CD4-positive, alpha-beta T cell treated with Interleukin-15 for 1 hour (primary cell): Measurements from ENCODE around the gene ENTPD5.
A peak's percentile ranks its signal among the peaks of the same experiment; 100 is the strongest.
"Not testable (repeated sequence)": the region's sequence is repeated elsewhere in the genome, so short reads cannot be mapped to it uniquely, and the experiment has no call there.

Experiments
- DNase-seq: peaks from one replicate; pipeline ENCODE4 v3.0.0-alpha.2; 2020

Gene ENTPD5

DNA sequence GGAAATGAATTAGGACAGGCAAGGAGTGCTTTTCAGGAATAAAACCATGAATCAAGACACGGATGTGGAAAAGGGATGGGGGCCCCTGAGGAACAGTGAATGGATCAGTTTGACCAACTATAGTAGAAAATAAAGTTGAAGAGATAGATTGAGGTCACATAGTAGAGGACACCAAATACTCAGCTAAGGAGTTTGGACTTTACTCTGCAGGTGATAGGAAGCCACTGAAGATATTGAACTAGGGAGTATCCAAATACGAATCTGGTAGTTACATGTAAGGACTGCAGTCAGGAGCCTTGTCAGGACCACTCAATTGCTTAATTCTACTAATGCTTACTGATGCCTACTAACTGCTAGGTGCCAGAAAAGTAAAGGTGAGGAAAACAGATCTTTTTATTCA is 20.4 kb downstream of the ENTPD5 start:
- no peak for DNase-seq

DNA sequence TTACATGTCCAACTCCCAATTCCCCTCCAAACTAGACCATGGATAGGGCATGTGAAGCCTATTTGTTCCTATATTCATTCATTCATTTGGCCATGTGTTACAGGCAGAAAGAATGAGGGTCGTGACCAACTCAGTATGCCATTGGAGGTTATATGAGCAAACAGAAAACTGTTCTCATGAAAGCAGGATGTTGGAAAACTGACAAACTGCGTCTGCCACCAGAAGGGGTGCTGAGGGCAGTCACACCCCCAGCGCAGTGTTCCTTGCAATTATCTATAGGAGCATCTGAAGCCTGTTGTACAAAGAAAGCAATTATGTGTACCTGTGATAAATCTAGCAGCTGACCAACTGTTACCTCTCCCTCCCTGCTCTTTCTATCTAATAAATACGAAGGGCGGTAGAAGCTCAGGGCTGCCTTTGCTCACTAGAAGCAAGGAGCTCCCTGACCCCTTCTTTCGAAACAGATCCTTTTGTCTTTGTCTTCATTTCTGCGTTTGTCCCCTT is 21.1 kb downstream of the ENTPD5 start:
- no peak for DNase-seq

DNA sequence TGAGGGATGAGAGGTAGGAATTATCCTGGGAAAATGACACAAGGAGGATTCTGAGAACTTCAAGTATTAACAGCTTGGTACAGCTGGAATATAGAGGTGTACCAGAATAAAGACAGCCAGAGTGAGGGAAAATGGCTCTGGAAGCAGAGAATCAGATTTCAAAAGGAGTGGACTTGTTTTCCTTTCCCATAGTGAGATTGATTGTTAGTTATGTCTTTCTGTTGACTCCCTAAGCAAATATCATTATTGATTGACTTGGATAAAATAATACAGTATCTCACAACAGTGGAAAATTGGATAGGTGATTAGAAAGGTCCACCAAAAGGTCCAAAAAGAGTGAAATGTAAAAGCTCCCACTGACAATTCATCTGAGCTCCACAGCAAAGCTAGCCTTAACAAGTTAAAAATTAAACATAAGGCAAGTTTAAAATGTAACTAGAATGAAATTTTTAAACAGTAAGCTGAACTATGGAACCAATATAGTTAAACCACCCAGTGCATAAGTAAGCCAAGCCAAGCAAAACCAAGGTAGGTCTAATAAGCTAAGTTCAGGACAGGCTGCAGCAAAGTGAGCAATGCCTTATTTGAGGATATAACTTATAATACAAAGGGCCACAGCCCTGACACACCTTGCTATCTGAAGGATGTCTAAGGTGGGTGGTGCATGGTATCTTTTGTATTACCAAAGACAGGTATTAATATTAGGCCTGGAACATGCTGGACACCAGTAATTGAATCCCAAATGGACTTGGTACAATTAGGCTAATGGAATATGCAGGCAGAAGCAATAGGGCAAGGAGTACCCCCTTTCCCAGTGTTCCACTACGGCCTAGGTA is 21.8 kb downstream of the ENTPD5 start:
- DNase-seq: no peak

DNA sequence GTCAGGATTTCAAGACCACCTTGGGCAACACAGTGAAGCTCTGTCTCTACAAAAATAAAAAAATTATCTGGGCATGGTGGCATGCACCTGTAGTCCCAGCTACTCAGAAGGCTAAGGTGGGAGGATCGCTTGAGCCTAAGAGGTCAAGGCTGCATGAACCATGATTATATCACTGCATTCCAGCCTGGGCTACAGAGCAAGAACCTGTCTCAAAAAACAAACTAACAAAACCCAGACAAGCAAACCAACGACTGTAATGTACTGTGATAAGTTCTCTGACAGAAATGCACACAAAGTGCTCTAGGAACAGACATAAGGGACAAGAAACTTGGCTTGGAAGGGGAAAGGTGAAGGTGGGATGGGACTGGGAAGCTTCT is 22.4 kb downstream of the ENTPD5 start:
- DNase-seq: no peak

DNA sequence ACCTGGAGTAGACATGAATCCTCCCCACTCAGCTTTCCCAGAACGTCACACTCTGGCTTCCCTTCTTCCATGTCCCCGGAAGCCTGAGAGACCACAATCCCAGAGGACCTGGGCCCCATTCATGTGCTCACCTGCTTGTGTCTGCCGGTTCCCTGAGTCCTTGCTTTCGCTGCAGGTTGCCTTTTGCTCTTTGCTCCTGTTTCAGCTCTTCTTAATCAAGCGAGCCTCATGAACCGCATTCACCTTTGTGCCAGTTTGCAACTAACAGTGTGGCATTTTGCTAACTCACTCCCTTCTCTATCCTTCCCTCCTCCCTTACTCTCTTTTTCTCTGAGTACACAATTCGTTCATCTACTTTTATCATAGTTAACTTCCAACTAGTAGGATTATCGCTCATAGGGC is 23.1 kb downstream of the ENTPD5 start:
- no peak for DNase-seq

DNA sequence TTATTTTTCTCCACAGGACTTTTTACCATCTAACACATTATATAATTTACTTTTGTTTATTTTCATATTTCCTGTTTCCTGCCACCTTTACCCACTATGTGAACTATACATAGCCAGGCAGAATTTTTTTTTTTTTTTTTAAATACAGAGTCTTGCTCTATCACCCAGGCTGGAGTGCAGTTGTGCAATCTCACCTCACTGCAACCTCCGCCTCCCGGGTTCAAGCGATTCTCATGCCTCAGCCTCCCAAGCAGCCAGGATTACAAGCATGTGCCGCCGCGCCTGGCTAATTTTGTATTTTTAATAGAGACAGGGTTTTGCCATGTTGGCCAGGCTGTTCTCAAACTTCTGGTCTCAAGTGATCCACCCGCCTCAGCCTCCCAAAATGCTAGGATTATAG is 24.2 kb downstream of the ENTPD5 start:
- DNase-seq: not testable (repeated sequence)

DNA sequence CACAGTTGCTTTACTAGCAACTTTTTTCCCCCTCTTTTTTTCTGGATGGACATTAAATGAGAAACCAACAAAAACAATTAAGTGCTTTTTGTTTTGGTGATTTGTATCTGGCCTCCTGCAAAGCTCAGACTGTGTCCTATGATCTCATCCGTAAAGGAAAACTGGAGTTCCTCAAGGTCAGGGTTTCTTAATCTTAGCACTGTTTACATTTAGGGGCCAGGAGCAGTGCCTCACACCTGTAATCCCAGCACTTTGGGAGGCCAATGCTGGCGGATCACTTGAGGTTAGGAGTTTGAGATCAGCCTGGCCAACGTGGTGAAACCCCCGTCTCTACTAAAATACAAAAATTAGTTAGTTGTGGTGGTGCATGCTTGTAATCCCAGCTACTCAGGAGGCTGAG is 28.0 kb downstream of the ENTPD5 start:
- DNase-seq: no peak

DNA sequence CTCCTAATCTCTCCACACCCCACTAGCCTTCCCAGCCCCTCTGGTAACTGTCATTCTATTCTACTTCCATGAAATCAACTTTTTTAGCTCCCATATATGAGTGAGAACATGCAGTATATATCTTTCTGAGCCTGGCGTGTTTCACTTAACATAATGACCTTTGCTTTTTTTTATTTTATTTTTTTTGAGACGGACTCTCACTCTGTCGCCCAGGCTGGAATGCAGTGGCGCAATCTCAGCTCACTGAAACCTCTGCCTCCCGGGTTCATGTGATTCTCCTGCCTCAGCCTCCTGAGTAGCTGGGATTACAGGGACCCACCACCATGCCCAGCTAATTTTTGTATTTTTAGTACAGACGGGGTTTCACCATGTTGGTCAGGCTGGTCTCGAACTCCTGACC is 30.4 kb downstream of the ENTPD5 start:
- DNase-seq: not testable (repeated sequence)

DNA sequence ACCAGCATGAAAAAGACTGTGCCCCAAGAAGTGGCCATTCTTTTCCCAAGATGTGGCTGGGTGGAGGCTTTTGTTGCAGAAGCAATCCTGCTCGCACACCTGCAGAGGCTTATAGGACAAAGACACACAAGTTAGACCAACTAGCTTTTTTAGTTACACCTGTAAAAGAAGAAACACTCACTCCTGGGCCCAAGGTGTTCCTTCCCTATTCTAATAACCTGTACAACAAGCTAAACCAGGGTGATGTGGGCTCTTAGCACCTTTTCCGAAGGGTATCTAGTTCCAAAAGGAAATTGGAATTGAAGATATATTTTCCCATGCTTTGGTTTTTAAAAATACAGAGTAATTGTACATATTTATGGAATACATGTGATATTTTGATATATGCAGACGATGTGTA is 31.0 kb downstream of the ENTPD5 start:
- DNase-seq: no peak

DNA sequence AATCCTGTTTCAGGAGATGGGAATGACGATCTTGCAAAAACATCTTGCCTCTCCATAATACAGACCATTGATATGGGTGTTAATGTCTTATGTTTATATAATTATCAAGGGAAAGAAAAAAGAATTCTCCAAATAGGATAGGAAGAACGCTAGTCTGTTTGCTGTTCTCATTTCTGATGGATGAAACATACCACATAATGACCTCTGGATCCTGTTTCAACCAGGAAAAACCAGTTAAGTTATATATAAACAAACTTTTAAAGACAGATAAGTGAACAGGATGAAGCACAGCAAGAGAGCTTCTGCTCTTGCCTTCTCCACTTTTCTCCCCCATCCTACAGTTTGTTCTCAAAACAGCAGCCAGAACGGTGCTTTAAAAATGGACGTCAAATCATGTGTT is 41.2 kb downstream of the ENTPD5 start:
- no peak for DNase-seq

DNA sequence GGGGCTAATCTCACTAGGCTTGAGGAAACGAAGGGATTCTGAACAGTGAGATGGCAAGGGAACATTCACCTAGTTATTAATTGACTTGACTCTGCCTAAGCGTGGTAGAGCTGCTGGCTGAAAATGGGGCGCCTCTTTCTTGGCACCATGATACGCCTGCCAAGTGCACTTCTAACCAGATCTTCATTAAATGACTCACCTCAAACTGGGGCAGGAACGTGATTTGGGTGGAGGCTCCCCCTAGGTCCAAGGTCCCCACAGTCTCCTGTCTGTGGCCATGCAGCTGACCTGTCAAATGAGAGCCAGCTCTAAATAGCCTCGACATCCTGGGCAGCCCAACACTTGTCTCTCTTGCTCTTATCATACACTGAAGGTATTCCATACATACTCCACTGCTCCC is 43.0 kb downstream of the ENTPD5 start:
- DNase-seq: no peak

DNA sequence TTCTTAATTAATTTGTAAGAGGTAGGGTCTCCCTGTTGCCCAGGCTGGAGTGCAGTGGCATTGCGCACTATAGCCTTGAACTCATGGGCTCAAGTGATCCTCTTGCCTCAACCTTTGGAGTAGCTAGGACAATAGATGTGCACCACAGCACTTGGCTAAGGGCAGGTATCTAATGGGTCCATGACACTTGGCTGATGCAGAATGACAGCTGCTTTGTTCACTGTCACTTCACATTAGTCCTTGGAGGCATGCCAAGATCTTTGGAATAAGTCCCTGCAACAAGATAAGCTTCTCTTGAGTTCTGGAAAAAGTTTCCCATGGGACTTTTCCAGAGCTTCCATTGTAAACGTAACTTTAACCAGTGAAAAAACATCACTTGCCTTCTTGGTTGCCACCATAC is 45.6 kb downstream of the ENTPD5 start:
- no peak for DNase-seq

DNA sequence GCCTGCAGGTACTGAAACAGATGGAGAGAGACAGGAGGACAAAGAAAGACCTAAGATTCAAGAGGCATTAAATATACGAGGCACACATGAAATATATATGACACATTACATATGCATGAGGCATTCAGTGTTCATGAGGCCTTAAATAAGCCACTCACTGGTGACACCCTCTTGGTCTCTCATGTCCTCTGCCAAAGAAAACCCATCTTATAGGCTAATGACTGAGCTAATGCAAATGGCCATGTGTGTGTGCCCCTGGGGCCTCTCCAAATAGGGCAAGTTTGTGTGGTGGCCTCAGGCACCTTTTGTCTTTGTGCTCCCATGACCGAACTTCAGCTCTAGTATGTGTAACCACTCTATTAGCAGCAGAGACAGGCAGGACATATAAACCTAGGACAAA is 50.2 kb downstream of the ENTPD5 start:
- no peak for DNase-seq

DNA sequence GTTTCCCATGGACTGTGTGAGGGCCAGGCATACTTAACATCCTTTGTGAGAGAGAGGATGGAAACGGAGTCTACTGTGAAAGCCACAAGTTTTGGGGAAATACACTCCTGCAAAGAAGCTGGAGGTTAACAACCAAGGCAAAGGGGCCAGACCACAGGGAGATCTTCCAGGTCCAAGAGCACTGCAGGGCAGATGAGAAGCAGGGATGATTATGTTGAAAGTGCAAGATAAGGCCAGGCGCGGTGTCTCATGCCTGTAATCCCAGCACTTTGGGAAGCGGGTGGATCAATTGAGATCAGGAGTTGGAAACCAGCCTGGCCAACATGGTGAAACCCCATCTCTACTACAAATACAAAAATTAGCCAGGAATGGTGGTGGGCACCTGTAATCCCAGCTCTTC is 53.9 kb downstream of the ENTPD5 start:
- DNase-seq: no peak

DNA sequence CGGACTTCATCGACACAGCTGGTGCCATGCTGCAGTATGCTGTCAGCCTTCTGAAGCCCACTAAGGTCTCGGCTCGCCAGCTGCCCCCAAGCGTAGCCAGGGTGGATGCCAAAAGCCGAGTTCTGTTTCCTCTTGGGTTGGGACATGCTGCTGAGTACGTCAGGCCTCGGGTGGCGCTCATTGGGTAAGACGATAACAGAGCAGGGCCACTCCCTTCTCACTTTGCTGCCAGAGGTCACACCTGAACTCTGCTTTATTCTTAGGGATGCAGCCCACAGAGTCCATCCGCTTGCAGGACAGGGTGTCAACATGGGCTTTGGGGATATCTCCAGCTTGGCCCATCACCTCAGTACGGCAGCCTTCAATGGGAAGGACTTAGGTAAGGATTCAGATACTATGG is 57.9 kb downstream of the ENTPD5 start:
- no peak for DNase-seq

DNA sequence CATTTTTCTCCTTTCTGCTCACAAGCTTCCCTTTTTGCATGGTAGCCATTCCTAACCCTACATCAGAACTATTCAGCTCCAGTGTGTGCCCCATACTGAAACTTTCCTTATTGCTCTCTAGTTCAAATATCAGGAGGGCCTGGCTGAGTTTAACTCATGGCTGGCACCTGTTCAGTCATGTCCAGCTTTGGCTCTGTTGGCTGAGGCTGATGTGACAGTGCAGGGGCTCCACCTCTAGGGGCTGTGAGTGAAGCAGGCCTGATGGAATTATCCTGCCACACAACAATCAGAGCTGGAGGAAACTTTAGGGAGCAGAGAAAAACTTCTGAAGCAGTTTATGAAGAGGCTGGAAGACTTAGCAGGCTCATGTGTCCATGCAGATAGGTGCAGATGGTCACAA is 60.5 kb downstream of the ENTPD5 start:
- DNase-seq: no peak

DNA sequence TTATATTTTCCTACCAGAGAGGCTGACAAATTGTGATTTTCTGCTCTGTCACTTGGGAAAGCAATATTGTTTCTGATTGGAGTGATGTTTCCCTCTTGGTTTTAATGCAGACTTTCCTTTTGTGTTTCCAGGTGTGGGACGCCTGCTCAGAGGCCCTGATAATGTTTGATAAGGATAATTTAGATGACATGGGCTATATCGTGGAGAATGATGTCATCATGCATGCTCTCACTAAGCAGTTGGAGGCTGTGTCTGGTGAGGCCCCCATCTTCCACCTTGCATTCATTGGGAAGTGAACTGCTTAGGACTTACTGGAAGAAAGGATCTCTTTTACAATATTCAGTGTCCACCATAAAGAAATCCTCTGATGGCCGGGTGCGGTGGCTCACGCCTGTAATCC is 63.4 kb downstream of the ENTPD5 start:
- DNase-seq: no peak

DNA sequence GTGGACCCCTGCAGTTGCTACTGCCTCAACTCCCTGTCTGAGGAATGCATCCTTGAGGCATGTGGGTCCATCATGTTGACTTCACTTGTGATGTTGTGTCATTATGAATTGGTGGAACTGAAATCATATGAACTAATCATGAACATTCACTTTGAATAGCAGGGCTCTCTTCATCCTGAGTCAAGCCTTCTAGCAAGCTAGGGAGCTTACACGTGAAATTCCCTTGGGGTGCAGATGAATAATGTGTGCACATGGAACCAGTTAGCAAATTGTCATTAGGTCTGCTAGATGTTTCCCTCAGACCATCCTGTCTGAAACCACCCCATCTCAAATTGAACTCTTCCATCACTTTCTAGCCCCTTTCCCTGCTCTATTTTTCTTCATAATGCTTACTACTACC is 65.4 kb downstream of the ENTPD5 start:
- DNase-seq: no peak

DNA sequence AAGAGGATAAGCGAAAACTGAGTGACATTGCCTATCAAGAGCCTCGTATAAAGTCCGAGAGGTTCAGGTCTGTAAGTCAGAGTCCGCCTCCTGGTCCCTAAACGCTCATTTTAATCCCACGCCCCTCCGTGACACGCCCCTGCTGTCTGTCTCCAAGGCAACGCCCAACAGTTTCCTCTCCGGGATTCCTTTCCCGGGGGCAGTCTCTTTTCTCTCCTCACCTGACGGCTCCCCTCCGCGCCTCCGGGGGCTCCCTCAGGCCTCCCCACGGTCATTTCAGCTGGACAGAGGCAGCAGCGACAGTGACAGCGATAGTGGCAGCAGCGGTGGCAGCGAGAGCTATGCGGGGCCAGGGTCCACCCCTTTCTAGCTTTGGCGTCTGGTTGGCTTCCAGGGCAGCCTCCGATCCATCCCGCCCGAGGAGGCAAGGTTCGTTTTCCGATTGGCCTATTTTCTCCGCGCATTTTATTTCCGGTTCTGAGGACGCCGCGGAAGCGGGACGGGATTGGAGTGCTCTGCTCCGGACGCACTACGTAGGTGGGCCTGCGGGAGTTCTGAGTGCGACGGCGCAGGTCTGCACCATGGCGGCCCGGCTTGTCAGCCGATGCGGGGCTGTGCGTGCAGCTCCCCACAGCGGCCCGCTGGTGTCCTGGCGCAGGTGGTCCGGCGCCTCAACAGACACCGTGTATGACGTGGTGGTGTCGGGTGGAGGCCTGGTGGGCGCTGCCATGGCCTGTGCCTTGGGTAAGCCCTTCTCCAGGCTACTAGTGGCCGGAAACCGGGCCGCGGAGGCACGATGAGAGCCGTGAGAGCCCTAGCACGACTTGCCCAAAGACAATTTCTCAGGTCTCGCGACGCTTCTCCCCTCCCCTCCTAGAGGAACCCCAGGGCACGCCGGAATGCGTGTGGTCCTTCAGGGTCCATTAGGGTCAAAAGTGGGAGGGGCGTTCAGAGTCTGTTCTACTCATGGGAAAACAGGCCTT is 69.0 kb downstream of the ENTPD5 start, which contains the start of the genes COQ6 and FAM161B:
Gene COQ6 (plus strand): TSS at position 551 of the 983 bp plus-strand sequence. CDS start 31 bp downstream, at position 582.
Gene FAM161B (minus strand): TSS at position 343 of the 983 bp plus-strand sequence. CDS start 68 bp downstream, at position 275.
- peak; percentile 93 for DNase-seq

DNA sequence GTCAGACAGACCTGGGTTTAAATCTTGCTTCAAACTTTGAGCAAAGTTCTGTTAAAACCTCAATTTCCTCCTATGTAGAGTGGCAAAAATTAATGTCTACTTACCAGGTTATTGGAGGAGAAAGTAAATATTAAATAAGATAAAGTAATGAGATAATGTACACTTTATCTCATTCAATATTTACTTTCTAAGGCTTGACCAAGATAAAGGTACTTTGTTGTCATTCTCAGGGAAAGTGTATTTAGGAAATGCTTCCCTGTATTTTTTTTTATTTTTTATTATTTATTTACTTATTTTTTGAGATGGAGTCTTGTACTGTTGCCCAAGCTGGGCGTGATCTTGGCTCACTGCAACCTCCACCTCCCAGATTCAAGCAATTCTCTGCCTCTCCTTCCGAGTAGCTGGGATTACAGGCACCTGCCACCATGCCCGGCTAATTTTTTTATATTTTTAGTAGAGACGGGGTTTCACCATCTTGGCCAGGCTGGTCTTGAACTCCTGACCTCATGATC is 73.9 kb downstream of the ENTPD5 start:
- no peak for DNase-seq

DNA sequence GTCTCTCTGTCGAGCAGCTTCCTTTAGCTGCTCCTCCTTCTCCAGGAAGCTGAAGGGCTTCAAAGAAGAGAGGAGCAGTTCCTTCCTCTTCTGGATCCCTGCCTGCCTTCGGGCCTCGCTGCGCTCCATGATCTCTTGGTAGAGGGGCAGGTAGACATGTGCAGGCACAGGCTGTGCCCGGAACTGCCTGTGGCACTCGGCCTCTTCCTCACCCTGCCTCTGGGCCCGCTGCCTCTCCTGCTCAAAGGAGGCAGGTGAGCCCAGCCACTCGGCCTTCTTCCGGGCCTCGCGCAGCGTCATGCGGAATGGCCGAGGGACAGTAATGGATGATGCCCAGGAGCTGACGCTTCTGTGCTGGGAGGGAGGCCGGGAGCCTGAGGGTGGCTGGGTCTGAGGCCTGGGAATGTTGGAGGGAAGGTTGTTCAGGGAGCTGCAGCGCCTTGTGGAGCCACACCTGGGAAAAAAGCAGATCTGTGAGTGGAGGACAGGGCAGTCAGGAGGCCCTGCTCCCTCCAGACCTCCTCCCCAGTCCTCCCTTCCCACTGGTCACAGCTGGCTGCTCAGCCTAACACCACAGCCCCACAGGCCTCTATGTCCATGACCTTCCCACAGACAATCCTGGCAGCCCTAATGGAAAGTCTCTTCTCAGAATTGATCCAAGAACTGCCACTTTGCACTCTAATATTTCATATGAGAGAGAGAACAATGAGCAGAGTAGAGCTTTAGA is 74.5 kb downstream of the ENTPD5 start:
- no peak for DNase-seq

DNA sequence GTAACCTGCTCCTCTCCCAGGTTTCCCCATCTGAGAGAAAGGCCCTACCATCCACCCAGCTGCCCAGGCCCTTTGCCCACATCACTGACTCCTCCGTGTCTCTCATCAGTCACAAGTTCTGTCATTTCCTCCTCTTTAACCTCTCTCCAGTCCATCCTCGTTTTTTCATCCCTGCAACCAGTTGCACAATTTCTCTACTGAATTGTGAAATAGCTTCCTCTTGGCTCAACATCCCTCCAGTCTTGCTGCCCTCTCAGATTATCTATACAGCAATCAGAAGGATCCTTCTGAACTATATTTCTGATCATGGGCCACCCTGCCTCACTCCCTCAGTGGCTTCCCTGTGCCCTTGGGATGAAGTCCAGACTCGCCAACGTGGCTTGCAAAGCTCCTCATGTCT is 76.0 kb downstream of the ENTPD5 start:
- DNase-seq: peak; percentile 38

DNA sequence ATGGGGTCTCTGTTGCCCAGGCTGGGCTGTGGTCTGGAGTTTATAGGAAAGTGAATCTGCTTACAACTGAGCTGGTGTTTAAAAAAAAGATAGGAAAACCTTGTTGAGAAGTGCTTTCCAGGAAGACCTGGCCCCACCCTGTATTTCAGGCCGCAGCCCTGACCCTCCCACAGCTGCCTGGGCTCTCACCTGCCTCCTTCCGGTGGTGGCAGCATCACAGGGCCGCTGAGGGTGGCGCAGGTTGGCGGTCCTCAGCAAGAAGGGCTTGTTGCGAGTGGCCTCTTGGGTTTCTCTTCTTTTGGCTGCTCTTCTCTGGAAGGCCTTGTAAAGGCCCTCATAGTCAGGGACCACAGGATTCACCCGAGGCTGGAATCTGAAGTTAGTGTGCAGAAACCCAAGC is 76.9 kb downstream of the ENTPD5 start:
- DNase-seq: no peak
